Measurements from ENCODE around the gene GALM.
"Not testable (repeated sequence)": the region's sequence is repeated elsewhere in the genome, so short reads cannot be mapped to it uniquely, and the experiment has no call there.

Gene GALM

DNA sequence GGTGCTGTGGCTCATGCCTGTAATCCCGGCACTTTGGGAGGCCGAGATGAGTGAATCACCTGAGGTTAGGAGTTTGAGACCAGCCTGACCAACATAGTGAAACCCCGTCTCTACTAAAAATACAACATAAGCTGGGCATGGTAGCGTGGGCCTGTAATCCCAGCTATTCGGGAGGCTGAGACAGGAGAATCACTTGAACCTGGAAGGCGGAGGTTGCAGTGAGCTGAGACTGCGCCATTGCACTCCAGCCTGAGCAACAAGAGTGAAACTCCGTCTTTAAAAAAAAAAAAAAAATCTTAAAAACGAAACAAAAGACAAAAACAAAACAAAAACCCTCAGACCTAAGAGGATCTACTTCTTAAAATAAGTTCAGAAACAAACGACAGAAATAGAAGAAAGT is 16.7 kb downstream of the GALM start:
- not testable (repeated sequence) for DNase-seq

DNA sequence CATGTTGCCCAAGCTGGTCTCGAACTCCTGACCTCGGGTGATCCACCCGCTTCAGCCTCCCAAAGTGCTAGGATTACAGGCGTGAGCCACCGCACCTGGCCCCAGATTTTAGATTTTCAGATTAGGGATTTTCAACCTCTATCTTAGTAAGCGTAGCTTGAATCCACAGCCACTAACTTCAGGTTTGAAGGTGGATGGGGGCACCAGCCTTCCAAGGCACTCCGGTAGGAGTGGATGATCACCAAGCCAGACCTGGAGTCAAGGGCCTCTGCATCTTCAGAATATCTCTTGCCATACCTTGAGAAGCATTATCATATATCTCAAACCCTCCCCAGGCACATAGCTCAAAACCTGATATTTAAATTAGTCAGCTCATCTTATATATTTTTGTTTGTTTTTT is 17.9 kb downstream of the GALM start:
- no peak for DNase-seq

DNA sequence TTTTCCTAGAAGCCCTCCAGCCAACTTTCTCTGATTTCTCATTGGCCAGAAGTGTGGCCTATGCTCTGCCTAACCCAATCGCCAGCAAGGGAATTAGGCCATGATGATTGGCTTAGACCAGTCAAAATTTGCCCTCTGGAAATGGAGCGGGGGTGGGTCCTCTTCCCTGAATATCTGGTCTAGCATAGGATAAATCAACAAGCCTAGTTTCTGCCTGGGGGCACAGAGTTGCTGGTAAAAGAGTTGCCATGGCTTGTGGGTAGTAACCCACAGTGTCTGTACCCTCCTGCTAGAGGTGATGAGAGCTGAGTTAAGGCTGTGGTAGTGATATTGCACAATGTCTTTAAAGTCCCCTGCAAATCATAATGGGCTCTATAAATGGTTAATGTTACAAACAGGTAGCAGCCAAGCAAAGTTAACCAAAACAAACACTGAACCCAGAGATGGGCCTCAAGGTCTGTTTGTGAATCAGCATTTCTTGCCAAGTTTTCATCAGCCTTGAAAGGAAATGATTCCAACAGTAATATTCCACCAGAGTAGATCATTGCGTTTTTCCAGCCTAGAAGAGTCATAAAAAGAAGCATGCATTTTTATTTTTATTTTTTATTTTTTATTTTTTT is 19.3 kb downstream of the GALM start:
- DNase-seq: peak; percentile 48

DNA sequence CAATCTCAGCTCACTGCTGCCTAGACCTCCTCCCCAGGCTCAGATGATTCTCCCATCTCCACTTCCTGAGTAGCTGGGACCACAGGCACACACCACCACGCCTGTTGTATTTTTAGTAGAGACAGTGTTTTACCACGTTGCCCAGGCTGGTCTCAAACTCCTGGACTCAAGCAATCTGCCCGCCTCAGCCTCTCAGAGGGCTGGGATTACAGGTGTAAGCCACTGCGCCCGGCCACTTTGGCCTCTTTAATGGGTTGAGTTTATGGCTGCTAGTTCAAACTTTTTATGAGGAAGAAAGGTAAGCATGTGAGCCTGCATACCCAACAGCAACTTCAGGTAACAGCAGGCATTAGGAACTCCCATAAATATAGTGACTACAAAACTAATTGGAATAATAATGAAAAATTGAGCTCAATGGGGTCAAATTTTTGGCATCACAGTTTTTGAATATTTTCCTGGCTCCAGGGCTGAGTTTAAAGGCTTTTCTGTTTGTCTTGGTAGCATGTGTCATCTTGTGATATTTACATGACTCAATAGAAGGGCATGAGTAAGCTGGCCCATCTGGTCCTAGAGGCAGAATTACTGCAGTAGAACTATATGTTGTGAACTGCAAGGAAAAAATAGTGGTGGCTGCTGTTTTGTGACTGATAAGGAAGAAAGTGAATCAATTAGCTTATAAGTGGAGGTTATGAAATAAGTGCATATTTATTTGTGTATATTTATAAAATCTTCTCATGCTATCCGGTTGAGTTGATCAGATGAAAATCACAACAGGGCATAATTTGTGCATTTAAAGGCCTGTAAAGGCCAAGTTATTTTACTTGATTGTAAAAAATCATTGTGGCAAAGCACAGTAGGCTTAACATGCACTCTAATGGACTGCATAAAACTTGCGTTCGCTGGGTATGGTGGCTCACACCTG is 24.8 kb downstream of the GALM start:
- peak; percentile 95 for DNase-seq

DNA sequence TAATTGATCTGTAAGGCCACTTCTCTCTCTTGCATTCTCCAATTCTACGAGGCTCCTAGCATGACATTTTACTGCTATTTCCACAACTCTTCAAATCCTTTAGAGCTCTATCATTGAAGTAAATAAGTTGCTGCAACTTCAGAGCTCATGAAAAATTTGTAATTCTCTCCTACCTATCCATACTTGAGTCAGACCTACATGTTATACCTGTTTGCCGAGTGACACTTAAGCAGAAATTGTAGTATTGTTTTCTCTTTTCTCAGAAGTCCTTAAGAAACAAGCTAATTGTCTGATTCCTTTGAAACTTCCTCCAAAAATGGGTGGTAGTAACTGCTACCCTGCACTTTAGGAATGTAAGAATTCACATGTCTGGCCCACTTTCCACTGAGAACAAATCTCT is 26.1 kb downstream of the GALM start:
- DNase-seq: no peak

DNA sequence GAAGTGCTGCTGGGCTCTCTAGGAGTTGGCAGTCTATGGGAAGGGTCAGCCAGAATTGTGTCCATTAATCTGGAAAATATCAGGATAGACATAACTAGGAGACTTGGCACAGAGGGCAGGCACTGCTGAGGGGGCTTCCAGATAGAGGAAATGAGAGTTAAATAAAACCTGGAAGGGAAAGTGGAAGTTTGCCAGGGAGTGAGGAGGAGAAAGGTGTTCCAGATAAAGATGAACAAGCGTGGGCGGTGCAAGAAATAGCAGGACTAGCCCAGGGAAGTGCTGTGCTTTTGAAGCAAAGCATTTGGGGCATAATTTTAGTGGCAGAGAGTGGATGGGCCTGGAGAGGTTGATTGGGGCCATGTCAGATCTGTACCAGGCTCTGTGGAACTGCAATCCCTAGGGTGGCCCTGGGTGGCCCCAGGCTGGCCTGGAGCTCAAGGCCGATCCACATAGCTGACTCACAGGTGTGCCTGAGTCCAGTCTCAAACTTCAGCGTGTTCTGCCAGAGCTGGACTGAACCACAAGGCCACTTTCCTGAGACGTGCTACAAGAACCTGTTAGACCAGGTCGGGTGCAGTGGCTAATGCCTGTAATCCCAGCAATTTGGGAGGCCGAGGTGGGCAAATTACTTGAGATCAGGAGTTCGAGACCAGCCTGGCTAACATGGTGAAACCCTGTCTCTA is 26.9 kb downstream of the GALM start:
- no peak for DNase-seq

DNA sequence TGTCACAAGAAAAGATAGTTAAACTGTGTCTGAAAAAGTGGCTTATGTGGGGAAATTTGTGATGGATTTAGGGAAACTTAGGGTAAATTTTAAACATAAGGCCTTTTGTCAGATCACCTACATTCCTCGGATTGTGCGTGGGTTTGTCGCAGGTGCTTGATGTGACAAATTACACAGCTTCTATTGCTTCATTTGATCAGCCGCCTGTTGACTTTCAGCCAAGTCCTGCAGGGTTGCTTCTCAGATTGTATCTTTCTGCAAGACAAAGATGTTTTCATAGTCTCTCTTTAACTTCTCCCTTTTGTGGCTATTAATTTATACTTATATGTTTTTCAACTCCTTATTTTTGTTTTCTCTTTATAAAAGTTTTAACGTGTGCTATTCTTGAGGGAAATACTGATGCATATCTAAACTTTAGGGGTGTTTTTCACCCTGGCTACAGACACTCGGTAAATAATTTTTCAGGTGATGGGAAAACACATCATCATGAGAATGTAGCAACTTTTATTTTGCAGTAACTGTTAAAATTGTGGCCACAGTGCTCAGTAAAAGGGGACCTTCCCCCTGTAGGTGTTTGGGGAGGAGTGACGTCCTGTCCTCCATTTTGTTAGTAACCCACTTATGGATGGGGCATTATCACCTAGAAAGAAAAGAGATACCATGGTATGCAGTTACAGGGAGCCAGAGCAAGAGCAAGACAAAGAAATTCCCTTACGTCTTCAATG is 31.4 kb downstream of the GALM start:
- no peak for DNase-seq

DNA sequence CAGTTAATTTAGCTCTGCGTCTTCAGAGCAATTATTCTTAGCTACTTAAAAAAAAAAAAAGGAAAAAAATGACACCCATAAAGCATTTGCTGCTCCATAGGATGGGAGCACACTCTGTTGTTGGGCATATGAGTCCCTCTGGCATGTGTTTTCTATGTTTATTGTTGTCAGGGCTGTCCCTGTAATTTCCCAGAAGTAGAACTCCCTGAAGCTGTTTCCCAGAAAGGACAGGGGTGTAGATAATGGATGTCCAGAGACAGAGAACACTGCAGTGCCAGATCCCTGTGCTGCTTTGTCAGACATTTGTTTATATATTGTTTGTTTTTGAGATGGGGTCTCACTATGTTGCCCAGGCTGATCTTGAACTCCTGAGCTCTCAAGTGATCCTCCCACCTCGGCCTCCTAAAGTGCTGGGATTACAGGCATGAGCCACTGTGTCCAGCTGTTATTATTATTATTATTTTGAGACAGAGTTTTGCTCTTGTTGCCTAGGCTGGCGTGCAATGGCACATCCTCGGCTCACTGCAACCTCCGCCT is 32.6 kb downstream of the GALM start:
- DNase-seq: no peak

DNA sequence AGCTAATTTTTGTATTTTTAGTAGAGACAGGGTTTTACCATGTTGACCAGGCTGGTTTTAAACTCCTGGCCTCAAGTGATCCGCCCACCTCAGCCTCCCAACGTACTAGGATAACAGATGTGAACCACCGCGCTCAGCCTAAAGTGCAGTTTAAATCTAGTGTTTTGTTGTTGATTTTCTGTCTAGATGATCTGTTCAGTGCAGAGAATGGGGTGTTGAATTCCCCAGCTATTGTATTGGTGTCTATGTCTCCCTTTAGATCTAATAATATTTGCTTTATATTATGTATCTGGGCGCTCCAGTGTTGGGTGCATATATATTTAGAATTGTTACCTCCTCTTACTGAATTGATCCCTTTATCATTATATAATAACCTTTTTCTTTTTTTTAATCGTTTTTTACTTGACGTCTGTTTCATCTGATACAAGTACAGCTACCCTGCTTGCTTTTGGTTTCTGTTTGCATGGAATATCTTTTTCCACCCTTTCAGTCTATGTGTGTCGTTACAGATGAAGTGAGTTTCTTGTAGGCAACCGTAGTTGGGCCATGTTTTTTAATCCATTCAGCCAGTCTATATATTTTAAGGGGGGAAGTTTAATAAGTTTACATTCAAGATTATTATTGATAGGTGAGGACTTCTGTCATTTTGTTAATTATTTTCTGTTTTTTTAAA is 34.3 kb downstream of the GALM start:
- no peak for DNase-seq

DNA sequence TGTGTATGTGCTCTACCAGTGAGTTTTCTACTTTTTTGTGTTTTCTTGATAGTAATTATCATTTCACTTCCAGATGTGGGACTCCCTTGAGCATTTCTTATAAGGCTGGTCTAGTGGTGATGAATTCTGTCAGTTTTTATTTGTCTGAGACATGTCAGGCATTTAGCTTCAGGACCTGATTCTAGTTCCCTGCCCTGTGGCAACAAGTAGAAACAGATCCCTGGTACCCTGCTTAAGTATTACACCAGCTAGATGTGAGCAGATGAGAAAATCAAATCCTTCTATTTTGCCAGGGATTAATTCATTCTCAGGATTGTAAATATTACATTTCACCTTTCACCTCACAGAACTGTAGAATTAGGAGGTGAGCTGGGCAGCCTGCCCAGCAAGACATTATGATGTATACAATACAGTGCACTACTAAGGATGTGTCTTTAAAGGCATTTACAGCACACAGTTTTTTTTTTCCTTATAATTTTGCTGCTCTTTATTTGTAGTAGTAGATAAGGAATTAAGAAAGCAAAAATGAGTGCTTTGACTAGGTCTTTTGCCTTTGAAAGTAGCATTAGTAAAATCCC is 35.1 kb downstream of the GALM start:
- peak; percentile 14 for DNase-seq

DNA sequence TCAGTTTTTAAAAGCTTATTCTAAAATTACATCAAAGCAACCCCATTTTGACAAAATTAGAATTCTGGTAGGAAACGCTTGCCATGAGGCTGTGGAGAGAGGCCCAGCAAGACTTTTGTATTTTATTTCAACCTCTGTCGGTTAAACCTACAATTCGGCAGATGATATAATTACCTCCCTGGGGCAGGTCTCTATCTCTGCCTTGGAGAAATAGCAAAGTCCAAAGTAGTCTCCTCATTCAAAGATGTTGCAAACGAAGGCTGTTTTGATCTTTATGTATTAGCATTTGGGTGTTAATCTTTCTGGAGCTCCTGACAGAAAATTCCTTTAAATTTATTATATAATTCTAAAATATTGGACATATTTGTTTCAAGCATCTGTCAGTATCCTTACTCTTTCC is 35.6 kb downstream of the GALM start:
- DNase-seq: no peak

DNA sequence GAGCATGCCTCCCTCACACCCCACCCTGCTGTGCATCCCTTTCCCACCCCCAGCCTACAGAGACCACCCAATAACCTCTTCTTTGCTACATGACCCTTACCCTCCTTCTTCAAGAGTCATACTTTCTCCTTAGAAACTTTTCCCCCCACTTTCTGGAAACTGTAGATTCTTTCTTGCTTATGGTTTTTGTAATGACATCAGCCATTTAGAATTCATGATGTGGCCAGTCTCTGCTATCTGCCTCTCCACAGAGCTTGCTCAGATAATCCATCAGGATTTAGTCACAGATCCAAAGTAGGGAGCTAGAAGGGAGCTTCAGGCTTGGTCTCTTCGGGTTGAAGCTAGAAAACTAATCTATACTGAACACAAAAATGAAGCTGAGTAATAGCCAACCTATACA is 36.5 kb downstream of the GALM start:
- peak; percentile 94 for DNase-seq

DNA sequence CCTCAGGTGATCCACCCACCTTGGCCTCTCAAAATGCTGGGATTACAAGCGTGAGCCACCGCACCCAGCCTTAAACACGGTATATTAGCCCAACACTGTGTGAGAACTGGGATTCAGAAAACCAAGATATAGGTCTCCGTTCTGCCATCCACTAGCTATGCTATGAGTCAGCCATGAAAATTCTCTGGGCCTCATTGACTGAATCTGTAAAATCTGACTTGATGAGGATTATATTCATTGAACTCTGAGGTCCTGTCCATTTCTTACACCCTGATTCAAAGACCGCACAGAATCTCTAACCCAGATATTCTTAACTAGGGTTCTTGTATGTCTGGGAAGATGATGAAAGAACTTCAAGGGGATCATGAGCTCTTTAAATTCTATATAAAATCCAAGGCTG is 37.4 kb downstream of the GALM start:
- peak; percentile 63 for DNase-seq

DNA sequence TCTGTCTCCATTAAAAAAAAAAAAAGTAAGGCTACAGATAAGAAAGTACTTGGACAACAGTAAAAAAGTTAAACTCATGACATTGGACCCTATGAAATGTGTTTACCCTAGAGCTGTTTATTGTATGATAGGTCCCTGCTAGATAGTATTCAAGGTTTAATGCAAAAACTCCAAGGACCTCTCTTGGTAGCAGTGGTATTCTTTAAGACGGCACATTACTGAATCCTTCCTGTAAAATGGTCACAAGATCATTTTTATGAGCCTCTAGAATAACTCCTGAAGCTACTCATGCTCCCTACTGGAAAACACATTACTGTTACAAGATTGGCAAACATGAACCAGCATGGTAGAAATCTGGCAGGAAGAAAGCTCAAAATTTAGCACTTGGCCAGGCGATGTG is 38.8 kb downstream of the GALM start:
- no peak for DNase-seq

DNA sequence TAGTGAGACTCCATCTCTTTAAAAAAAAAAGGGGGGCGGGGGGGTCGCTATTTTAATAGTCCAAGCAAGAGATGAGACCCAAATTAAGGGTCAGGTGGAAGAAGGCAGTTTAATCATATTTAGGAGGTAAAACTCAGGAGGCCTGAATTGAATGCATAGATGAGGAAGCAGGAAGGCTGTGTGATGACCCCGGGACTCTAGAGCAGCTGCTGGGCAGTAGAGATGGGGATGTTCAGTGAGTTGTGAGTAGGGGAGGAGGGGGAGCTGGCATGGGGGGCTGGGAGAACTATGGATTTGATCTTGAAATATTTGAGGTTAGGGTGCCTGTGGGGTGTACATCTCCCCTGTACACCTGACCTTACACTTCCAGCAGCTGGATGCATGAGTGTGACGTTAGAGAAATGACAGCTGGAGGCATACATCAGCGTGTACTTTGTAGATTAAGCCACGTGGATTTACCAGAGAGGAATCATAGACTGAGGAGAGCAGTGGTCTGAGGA is 41.0 kb downstream of the GALM start:
- DNase-seq: no peak

DNA sequence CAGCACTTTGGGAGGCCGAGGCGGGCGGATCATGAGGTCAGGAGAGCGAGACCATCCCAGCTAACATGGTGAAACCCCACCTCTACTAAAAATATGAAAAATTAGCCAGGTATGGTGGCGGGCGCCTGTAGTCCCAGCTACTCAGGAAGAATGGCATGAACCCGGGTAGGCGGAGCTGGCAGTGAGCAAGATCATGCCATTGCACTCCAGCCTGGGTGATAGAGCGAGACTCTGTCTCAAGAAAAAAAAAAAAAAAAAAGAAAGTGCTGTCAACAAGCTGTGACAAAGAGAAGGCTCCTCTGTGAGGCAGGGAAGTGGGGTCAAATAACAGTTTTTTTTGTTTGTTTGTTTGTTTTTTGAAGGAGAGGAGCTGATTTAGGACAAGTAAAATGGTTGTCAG is 42.6 kb downstream of the GALM start:
- DNase-seq: not testable (repeated sequence)

DNA sequence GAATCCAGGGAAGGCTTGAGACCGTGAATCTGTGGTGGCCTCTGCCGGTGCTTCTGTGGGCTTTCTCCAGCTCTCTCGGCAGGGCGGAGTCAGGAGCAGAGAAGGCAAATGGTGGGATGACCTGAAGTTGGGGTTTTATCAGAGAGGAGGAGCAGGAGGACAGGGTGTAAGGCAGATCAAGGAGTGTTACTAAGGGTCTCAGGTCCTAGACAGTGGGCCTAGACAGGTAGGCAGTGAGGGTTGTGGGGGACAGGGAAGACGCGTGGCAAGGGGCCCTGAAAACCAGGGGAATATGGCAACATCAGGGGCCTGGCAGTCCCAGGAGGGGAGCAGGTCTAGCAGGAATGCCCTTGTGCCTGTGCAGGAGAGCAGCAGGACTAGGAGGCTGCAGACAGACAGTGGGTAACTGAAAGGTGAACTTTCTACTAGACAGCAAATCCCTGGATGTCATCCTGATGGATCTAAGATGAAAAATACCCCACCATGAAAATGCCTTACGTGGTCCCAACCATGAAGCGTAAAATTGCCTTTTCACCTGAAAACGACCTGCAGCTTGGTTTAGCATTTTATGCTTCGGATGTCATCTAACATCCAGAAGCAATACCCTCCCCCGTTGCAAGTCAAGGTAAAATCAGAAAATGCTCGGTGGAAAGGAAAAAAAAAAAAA is 43.1 kb downstream of the GALM start:
- DNase-seq: no peak

DNA sequence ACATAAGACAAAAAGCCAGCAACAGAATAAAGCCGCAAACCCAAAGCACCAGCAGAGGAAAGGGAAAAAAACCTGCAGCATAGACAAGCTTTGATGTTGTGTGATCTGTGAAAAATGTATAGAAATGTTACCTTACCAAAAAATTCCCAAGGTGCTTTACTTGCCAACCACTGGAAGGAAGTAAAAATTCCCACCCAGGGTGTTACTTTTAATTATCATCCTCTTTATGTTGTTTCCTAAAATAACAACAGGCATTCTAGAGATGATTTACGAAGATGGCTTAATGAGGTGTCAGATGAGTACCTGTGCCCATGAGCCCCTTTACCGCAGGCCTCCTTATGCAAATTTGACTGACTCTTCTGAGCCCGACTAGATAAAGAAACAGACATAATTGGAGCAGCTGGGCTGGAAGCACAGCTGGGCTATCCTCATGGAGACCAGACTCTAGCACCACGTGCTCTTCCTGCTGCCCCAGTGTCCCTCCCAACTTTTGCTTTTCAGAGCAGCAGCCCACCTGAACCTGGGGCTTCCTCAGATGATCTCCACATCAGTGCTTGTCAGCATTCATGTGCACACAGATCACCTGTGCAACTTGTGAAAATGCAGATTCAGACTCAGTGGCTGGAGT is 43.8 kb downstream of the GALM start:
- DNase-seq: no peak

DNA sequence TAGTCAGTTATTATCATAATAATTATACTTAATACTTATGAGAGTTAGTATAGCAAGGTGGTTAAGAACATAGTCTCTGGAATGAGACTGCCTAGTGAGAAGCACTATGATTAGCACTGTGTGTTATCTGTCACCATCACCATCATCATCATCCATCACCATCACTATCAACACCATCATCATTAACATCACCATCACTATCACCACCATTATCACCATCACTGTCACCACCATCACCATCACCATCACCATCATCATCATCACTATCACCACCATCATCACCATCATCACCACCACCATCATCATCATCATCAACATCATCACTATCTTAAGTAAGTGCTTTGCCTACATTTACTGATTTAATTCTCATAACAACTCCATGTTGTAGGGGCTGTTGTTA is 45.6 kb downstream of the GALM start:
- no peak for DNase-seq

DNA sequence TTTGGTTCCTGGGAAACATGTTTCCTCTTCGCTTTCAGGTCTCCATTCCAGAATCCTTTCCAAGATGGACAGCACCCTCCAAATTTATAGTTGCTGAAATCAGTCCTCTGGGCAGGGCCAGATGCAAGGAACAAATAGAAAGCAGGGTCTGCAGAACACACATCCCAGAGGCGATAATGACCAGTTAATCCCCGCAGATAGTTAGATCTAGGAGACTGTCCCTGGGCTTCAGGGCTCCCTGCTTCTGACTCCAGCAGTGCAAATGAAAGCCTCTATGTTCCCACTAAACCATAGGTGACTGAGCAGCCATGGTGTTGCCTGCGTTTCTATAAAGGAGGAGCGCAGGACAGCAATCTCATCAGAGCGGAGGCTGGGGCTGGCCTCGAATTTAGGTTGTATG is 46.5 kb downstream of the GALM start:
- DNase-seq: no peak

DNA sequence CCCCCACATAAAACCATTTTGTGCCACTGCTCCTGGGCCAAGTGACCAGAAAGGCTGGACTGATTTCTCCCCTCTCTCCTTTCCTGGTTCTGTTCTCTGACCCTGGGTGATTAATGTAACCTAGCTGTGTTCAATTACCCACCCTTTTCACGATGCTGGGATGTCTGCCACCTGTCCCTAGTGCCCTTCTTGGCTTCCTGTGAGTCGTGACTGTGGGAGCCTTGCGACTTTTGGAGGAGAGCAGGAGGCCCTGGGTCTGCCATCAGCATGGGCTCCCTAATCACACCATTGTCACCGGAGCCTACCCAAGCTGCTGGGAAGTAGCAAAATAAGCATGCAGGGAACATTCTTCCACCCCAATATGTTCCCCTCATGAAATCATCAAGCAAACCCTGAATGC is 47.0 kb downstream of the GALM start:
- DNase-seq: peak; percentile 28

Data from EL (cell line).